ENCODE measurements around the gene DMWD. TPM values are rescaled to one million over a fixed set of nuclear protein-coding genes. Genes with fewer than 3 reads are reported as not detected.

DMWD gene
- total and polyA plus RNA-seq, 2 of the 4 experiments (the other 2 are of a cell fraction): 9.7 to 28.5 TPM

- ChIA-PET CTCF (no interaction called here), POLR2A (ENCODE audit: unreplicated experiment) (interaction anchor here (1.5 kb wide), 1 partner anchor 12 kb away, joined by 13 read pairs; the partner anchor contains the start of gene DMPK)
- no peak overlapping the region for H3K27ac ChIP-seq (ENCODE audit: insufficient read depth, low read length)
- H3K36me3 ChIP-seq (ENCODE audit: control insufficient read depth, insufficient read depth, low read length): peaks cover 12% of the 10 kb centered on the region
- no peak overlapping the region for H4K91ac ChIP-seq (ENCODE audit: insufficient read depth, low read depth, low read length)
- H3K23ac ChIP-seq (ENCODE audit: low read depth, low read length): no peak overlapping the region
- H2AK5ac ChIP-seq (ENCODE audit: low read depth, low read length): no peak overlapping the region
- H3K27me3 ChIP-seq (ENCODE audit: control insufficient read depth, insufficient read depth, low read length): no peaks in the 10 kb centered on the region
- H3K79me1 ChIP-seq (ENCODE audit: low read depth in 1 of 2, low read length in 2 of 2): peaks cover 9 to 30% of the 10 kb centered on the region in 2 experiments
- intact Hi-C loops (cut with micrococcal nuclease): no loop called here
- H3K4ac ChIP-seq (ENCODE audit: low read depth, low read length): no peak overlapping the region
- H3K18ac ChIP-seq (ENCODE audit: low read depth, low read length): no peak overlapping the region
- no peak for DNase-seq
- peaks cover 4% of the 10 kb centered on the region; the same call in 1 of the 2 replicates for H4K20me1 ChIP-seq (ENCODE audit: insufficient read depth, low read length)
- dilution Hi-C loops (cut with HindIII; ENCODE audit: low sequenced_read_pairs, unreplicated experiment): no loop called here
- H2BK20ac ChIP-seq (ENCODE audit: low read depth, low read length): no peak overlapping the region
- TF ChIP-seq CHD1 (IDR thresholded peaks at IDR 0.05; ENCODE audit: low read depth, low read length) (no peak), RAD21 (IDR thresholded peaks at IDR 0.05; ENCODE audit: low read length) (no peak), MAFK (IDR thresholded peaks at IDR 0.05; ENCODE audit: low read depth, low read length) (no peak), MXI1 (IDR thresholded peaks at IDR 0.05; ENCODE audit: borderline replicate concordance, low read depth, low read length) (no peak), ELK1 (IDR thresholded peaks at IDR 0.05; ENCODE audit: borderline replicate concordance, low read depth, low read length) (no peak), MAZ (IDR thresholded peaks at IDR 0.05; ENCODE audit: borderline replicate concordance, low read depth, low read length) (no peak)
- 80% methylated on average over 2 of the region's 6 CpGs; no CpG with 5 or more reads in 1 of the 2 experiments for WGBS, 2 experiments (ENCODE audit: extremely low coverage in 2 of 2, insufficient read length in 1 of 2)
- no peak overlapping the region for H2BK120ac ChIP-seq (ENCODE audit: low read depth, low read length)
- in situ Hi-C loops (cut with MboI; ENCODE audit: low sequenced_read_pairs): no loop called here
- ATAC-seq (ENCODE audit: low read depth): no peak
- H3K9ac ChIP-seq (ENCODE audit: low read depth, low read length): no peak overlapping the region
- no peak overlapping the region for H3K56ac ChIP-seq (ENCODE audit: extremely low read depth, insufficient read depth, low read length)
- peaks cover 5% of the 10 kb centered on the region for H3K9me1 ChIP-seq (ENCODE audit: insufficient read depth, low read length)
- H3K14ac ChIP-seq (replicated peaks; ENCODE audit: low read depth, low read length): no peak overlapping the region
- no peak overlapping the region for H4K5ac ChIP-seq (ENCODE audit: low read depth, low read length)
- H2BK15ac ChIP-seq (ENCODE audit: low read depth, low read length): no peak overlapping the region
- no peak overlapping the region for H2AFZ ChIP-seq (replicated peaks; ENCODE audit: low read length, poor library complexity)
- H2BK5ac ChIP-seq (ENCODE audit: low read depth, low read length, poor library complexity, severe bottlenecking): no peak overlapping the region
- H3K4me1 ChIP-seq (ENCODE audit: control insufficient read depth, insufficient read depth, low read length): peaks cover 6% of the 10 kb centered on the region
- BruUV-seq (replicated peaks): no TSS peak
- H2AK9ac ChIP-seq (replicated peaks; ENCODE audit: low read depth, low read length, poor library complexity): no peak overlapping the region
- no peaks in the 10 kb centered on the region for H3K9me3 ChIP-seq (ENCODE audit: control insufficient read depth, insufficient read depth, low read length)
- H3K4me2 ChIP-seq (ENCODE audit: low read depth, low read length): no peak overlapping the region
- no peak overlapping the region for H3K4me3 ChIP-seq (ENCODE audit: insufficient read depth, low read depth, low read length)
- H4K8ac ChIP-seq (ENCODE audit: low read depth in 2 of 2, low read length in 2 of 2): no peak overlapping the region
These were observed 1.2 kb upstream of the DMWD start for GRCh38 chr19:45793876-45794275.
